Small intestine (tissue), 7 donors: ENCODE measurements around the gene LMO4. TPM values are rescaled to one million over a fixed set of nuclear protein-coding genes. Genes with fewer than 3 reads are reported as not detected.

ENCODE experiments used
- DNase-seq, 2 donors: peaks; one replicate each; pipeline versions ENCODE4 v3.0.0 to v3.0.0-alpha.2; 2013
- FAIRE-seq: peaks from 2 replicates; lab custom pipeline; 2012; peaks lifted over from hg19 to GRCh38; lab: Jason Lieb, UNC
- H3K27ac ChIP-seq, 3 donors: one replicate each; pipeline ENCODE4 v1.5.1; 2013; ENCODE audit warnings: low read length in 2 of 3, mild to moderate bottlenecking in 2 of 3, control low read depth in 1 of 3, inconsistent platforms in 1 of 3, low read depth in 1 of 3, moderate library complexity in 1 of 3
- H3K27me3 ChIP-seq, 3 donors: one replicate each; pipeline ENCODE4 v1.6.1; 2013; ENCODE audit warnings: low read length in 3 of 3, inconsistent platforms in 1 of 3; ENCODE audit not compliant: control insufficient read depth in 3 of 3, insufficient read depth in 3 of 3
- H3K36me3 ChIP-seq, 3 donors: one replicate each; pipeline ENCODE4 v1.6.1; 2013; ENCODE audit warnings: low read length in 3 of 3, inconsistent platforms in 1 of 3, low read depth in 1 of 3, mild to moderate bottlenecking in 1 of 3, moderate library complexity in 1 of 3; ENCODE audit not compliant: control insufficient read depth in 3 of 3, insufficient read depth in 2 of 3
- H3K4me1 ChIP-seq, 3 donors: one replicate each; pipeline ENCODE4 v1.6.1; 2013; ENCODE audit warnings: low read length in 2 of 3, inconsistent platforms in 1 of 3, low read depth in 1 of 3, mild to moderate bottlenecking in 1 of 3, moderate library complexity in 1 of 3; ENCODE audit not compliant: control insufficient read depth in 3 of 3, insufficient read depth in 2 of 3
- H3K4me3 ChIP-seq, 3 donors: one replicate each; pipeline ENCODE4 v1.5.1; 2013; ENCODE audit warnings: low read length in 3 of 3, control low read depth in 1 of 3, inconsistent platforms in 1 of 3, low read depth in 1 of 3, mild to moderate bottlenecking in 1 of 3, moderate library complexity in 1 of 3
- H3K9me3 ChIP-seq, 2 donors: one replicate each; pipeline ENCODE4 v1.6.1; 2013; ENCODE audit warnings: low read depth in 1 of 2, low read length in 1 of 2; ENCODE audit not compliant: control insufficient read depth in 2 of 2, insufficient read depth in 1 of 2
- WGBS, 3 donors: extraction: QIAGEN DNeasy Blood & Tissue Kit; methylation state at CpG; one replicate each; pipeline ENCODE4 v1.1.7; 2013; 5-methylcytosine and 5-hydroxymethylcytosine counted together
- polyA plus RNA-seq, 4 donors: library from polyadenylated mRNA; stranded (reverse) in 3 of 4; unstranded in 1 of 4; fragments of 200-250 nt in 3 of 4; fragments of 120-200 nt in 1 of 4; gene quantifications; one replicate each; pipeline versions ENCODE4 v1.2.1 to v1.2.3, GENCODE V29; 2013
- donor health status: healthy with polysubstance abuse.
- donor health status: control.
- donor health status: control.
- donor health status: Bipolar disorder and iron deficiency.
- donor health status: healthy.

The LMO4 gene
- polyA plus RNA-seq, 4 donors: 66.4 to 162 (median 94.9) TPM

DNA sequence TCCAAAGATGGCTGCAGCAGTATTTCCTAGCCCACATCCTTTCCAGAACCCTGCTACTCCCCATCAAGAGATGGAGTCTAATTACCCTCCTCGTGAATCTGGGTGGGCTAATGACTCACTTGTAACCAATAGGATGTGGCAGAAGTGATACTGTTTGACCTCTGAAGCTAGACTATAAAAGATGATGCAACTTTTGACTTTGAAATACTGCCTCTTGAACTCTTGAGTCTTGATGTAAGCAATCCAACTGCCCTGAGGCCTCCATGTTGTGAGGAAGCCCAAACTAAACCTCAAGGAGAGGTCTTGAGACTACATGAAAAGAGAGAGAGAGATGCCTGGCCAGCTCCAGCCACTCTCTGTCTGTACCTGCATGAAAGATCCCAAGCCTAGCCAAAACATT lies 29.5 kb downstream of the LMO4 start:
- H3K9me3 ChIP-seq: peaks cover 0 to 14% of the 10 kb centered on the region in 2 donors
- 64 to 83% (median 68%) methylated on average over 1 of the region's 1 CpG for WGBS, 3 donors
- no peaks in the 10 kb centered on the region for H3K27me3 ChIP-seq
- DNase-seq: no peak
- H3K36me3 ChIP-seq: peaks cover 0 to 3% (median 0%) of the 10 kb centered on the region in 3 donors
- H3K4me1 ChIP-seq: peaks cover 0 to 9% (median 0%) of the 10 kb centered on the region in 3 donors
- H3K4me3 ChIP-seq: no peak overlapping the region
- H3K27ac ChIP-seq: no peak overlapping the region
- no peak for FAIRE-seq

DNA sequence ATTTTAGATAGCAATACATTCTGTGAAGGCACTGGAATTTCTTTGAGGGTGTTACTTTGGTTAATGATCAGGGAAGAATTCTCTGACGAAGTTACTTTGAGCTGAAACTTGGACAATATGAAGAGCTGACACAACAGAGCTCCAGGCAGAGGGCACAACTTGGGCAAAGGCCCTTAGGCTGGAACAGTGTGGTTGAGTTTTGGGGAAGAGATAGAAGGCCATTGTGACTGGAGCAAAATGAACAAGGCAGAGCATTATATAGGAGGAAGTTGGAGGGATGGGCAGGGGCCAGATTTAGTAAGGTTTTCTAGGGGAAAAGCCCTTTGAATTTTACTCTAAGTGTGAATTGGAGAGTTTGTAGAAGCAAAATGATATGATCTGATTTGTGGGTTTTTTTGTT lies 30.9 kb downstream of the LMO4 start:
- WGBS, 3 donors: 93 to 95% (median 94%) methylated on average over 1 of the region's 1 CpG
- H3K27ac ChIP-seq: no peak overlapping the region
- H3K36me3 ChIP-seq: no peaks in the 10 kb centered on the region
- DNase-seq: no peak
- FAIRE-seq: no peak
- H3K4me3 ChIP-seq: no peak overlapping the region
- H3K27me3 ChIP-seq: no peaks in the 10 kb centered on the region
- peaks cover 0 to 14% of the 10 kb centered on the region in 2 donors for H3K9me3 ChIP-seq
- H3K4me1 ChIP-seq: peaks cover 0 to 11% (median 0%) of the 10 kb centered on the region in 3 donors

DNA sequence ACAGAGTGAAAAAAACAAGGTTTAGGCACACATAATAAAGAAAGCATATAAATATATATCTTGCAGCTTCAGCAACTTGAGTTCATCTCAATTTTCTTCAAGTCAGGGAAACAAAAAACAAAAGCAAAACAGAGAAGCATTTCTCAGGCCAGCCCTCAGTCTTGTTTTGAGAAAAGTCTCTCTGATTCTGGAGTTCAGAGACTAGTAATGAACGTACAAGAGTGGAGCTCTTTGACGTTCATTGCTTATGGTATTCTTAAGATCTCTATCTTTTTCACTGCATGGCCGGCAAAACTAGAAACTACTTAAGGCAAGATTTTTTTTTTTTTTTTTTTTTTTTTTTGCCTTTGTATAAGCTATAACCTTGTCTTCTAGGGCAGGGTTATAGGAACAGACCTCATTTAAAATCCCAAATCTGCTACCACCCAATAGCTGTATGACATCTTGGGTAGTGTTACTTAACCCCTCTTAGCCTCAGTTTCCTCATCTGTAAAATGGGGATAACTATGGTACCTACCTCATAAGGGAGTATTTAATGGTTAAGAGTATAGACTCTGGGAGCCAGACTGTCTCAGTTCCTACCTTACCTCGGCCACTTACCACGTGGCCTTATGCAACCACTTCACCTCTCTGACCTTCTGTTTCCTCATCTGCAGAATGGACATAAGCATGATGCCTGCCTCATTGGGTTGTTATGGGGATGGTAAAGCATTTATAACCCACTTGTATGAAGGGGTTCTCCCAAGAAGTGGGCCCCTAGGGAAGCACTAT lies 33.6 kb downstream of the LMO4 start:
- WGBS, 3 donors: 63 to 79% (median 77%) methylated on average over 5 of the region's 5 CpGs
- Histone ChIP-seq H3K4me3 (no peak overlapping the region), H3K27me3 (no peaks in the 10 kb centered on the region), H3K9me3 (peaks cover 0 to 14% of the 10 kb centered on the region in 2 donors), H3K4me1 (peaks cover 0 to 11% (median 0%) of the 10 kb centered on the region in 3 donors), H3K27ac (no peak overlapping the region), H3K36me3 (no peaks in the 10 kb centered on the region)
- DNase-seq (no peak), FAIRE-seq (no peak)

DNA sequence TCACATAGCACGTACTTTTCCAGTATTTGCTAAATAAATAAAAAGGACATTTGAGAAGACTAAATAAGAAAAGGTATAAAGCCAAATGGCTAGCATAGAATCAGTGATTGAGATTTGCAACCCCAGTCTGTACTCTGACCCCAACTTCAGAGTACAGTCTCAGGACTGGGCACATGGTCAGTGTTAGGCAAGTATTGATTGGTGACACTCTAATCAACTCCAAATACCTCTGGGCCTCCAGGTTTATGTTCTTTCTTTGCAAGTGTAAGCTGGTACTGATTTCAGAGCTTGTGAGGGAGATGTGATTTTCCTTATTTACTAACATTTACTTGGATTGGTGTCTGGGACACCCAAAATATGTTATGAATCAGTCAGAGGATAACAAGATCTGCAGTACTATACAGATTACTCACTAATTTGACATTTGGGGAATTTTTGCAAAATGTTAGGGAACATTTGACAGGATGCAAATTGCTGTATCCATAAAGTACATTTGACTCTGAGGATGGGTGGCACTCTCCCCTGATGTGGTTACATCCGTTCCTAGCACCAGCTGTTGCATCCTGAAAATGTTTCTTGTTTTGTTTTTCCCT lies 34.2 kb downstream of the LMO4 start:
- DNase-seq (peak; percentile 64 to 75), FAIRE-seq (no peak)
- H3K4me3 ChIP-seq: no peak overlapping the region
- no peaks in the 10 kb centered on the region for H3K27me3 ChIP-seq
- 83 to 95% (median 86%) methylated on average over 2 of the region's 2 CpGs for WGBS, 3 donors
- no peak overlapping the region for H3K27ac ChIP-seq
- H3K36me3 ChIP-seq: no peaks in the 10 kb centered on the region
- H3K9me3 ChIP-seq: peaks cover 0 to 10% of the 10 kb centered on the region in 2 donors
- peaks cover 0 to 11% (median 0%) of the 10 kb centered on the region in 3 donors for H3K4me1 ChIP-seq

DNA sequence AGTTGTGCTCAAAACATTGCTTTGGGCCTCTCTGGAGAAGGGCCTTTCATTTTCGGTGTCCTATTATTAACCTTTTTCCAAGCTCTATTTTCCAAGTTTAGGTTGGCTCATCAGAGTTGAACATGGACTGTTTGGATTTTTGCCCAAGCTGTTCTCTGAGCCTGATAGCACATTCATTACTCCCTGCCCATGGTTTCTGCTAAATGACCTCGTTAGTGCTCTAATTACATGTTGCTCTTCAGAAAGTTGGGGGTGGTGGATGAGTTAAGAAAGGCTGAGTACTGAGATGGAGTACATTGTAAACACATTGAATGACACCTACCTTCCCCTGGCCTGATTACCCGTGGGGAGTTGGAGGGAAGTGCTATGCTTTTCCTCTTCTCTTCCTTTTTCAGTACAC lies 38.9 kb downstream of the LMO4 start:
- 53 to 73% (median 63%) methylated on average over 3 of the region's 3 CpGs for WGBS, 3 donors
- no peak for DNase-seq
- Histone ChIP-seq H3K27me3 (no peaks in the 10 kb centered on the region), H3K27ac (no peak overlapping the region), H3K36me3 (no peaks in the 10 kb centered on the region), H3K9me3 (no peaks in the 10 kb centered on the region), H3K4me1 (peaks cover 0 to 9% (median 0%) of the 10 kb centered on the region in 3 donors), H3K4me3 (no peak overlapping the region)
- no peak for FAIRE-seq

DNA sequence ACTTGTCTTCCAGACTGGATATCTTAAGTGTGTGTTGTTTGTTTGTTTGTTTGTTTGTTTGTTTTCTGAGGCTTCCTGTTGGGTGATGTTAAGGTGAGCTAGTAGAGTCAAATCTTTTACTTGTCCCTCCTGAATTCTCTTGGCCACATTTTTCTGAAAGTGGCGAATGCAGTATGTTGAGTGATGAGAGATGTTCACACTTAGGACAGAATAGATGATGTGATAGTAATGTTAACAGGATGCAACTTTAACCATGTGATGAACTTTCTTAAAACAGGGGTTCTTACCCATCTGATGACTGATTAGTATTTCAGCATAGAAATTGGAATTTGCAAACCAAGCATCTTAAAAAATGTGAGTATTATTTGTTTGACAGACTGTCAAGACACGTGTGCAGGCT lies 40.2 kb downstream of the LMO4 start:
- WGBS, 3 donors: 79 to 84% (median 82%) methylated on average over 2 of the region's 2 CpGs
- H3K4me1 ChIP-seq: no peaks in the 10 kb centered on the region
- no peaks in the 10 kb centered on the region for H3K27me3 ChIP-seq
- no peak overlapping the region for H3K27ac ChIP-seq
- FAIRE-seq: no peak
- H3K36me3 ChIP-seq: no peaks in the 10 kb centered on the region
- DNase-seq: no peak
- no peaks in the 10 kb centered on the region for H3K9me3 ChIP-seq
- H3K4me3 ChIP-seq: no peak overlapping the region

DNA sequence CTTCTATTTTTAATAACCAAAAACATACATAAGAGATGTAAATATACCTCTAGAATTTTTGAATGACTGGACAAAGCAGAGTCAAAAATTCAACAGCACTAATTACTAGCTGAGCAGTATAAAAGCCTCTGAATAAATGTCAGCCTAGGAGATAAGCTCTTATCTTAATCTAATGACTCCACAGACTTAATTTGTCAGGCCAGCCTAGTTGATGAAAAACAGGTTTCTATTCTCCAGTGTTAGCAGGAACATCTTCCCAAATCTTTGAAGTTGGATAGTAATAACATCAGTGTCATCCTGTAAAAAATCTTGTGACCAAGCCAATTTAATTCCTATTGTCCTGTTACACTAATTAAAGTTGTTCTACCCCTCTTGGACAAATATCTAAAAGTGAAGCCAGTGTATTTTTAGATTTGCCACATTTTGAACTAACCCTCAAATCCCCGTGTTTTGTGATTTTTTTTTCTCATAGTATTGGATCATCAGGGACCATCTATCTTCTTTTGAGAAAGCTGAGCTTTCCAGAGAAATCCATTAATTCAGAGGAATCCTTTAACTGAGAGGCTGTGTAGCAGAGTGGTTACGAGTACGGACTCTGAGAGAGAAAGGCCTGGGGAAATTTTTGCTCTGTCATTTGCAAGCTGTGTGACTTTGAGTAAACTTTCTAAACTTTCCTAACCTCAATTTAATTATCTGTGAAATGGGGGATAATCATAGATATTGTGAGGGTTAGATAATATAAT lies 41.2 kb downstream of the LMO4 start:
- WGBS, 3 donors: 74 to 81% (median 78%) methylated on average over 3 of the region's 3 CpGs
- H3K27ac ChIP-seq: no peak overlapping the region
- H3K4me1 ChIP-seq: no peaks in the 10 kb centered on the region
- no peak overlapping the region for H3K4me3 ChIP-seq
- no peaks in the 10 kb centered on the region for H3K36me3 ChIP-seq
- DNase-seq (peak in 1 of 2 donors; percentile 28), FAIRE-seq (no peak)
- H3K27me3 ChIP-seq: no peaks in the 10 kb centered on the region
- H3K9me3 ChIP-seq: no peaks in the 10 kb centered on the region

DNA sequence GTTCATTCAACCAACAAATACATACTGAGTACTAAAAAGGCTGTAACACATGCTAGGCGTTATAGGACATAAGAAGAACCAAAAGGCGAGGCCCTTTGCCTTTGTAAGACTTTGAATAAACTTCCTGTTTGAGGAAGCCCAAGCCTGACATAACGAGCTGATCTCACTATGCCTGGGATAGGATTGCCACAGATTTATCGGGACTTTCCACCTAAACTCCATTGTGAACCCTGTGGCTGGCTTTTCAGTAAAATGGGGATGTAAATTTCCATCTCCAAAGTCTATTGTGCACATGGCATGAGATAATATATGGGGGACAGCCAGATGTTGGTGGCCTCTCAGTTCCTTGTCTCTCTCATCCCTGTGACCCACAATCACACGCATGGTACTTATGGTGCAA lies 41.9 kb downstream of the LMO4 start:
- no peak for FAIRE-seq
- Histone ChIP-seq H3K27me3 (no peaks in the 10 kb centered on the region), H3K4me3 (no peak overlapping the region), H3K4me1 (no peaks in the 10 kb centered on the region), H3K27ac (no peak overlapping the region), H3K9me3 (peaks cover 0 to 3% of the 10 kb centered on the region in 2 donors), H3K36me3 (no peaks in the 10 kb centered on the region)
- DNase-seq: no peak
- WGBS, 3 donors: 63 to 72% (median 65%) methylated on average over 5 of the region's 5 CpGs
